Erythroblast (primary cell): ENCODE results near the gene ZIC2.

Experiments
- GATA1 ChIP-seq: IDR thresholded peaks from 2 replicates; pipeline ENCODE4 v1.6.1; 2011; ENCODE audit warnings: low read depth, mild to moderate bottlenecking, control low read depth, low read length, moderate library complexity
- POLR2A ChIP-seq: IDR thresholded peaks from 2 replicates; pipeline ENCODE4 v1.6.1; 2011; ENCODE audit warnings: mild to moderate bottlenecking, low read length

- no peak for TF ChIP-seq POLR2A
- no peak for TF ChIP-seq GATA1
Observed at GRCh38 chr13:99981735-99982035, at the start of gene ZIC2.
